ENCODE results near the gene TTPAL. TPM values are rescaled to one million over a fixed set of nuclear protein-coding genes. Genes with fewer than 3 reads are reported as not detected.

TTPAL gene
- total RNA-seq, 2 experiments from 2014 or later = 9.0 to 9.9 TPM

GRCh38 chr20:44442298-44443070 is 33.2 kb upstream of the TTPAL start:
- intact Hi-C loops (cut with DNase I, micrococcal nuclease) = no loop called here
- no peak for DNase-seq
- Mint-ChIP-seq H3K27ac (no peak overlapping the region), H3K4me3 (no peak overlapping the region), H3K27me3 (peaks cover 5% of the 10 kb centered on the region), H3K4me1 (ENCODE audit: low read depth) (no peaks in the 10 kb centered on the region), H3K9me3 (no peaks in the 10 kb centered on the region), H3K36me3 (ENCODE audit: low read depth) (no peaks in the 10 kb centered on the region)
- no peak for TF ChIP-seq CTCF (IDR thresholded peaks at IDR 0.05)
- Histone ChIP-seq H3K27me3 (ENCODE audit: control insufficient read depth in 1 of 2, insufficient read depth in 2 of 2, low read length in 2 of 2) (no peaks in the 10 kb centered on the region), H3K27ac (ENCODE audit: low read depth in 1 of 2, low read length in 2 of 2) (no peak overlapping the region), H3K4me1 (ENCODE audit: insufficient read depth, low read length) (no peaks in the 10 kb centered on the region), H3K36me3 (ENCODE audit: insufficient read depth, low read length) (no peaks in the 10 kb centered on the region), H3K9me3 (ENCODE audit: control insufficient read depth in 1 of 2, insufficient read depth in 1 of 2, low read length in 2 of 2) (no peaks in the 10 kb centered on the region), H3K4me3 (ENCODE audit: low read length) (no peak overlapping the region)
- ChIA-PET CTCF (no interaction called here), POLR2A (no interaction called here)
- ATAC-seq (ENCODE audit: poor library complexity) = no peak

GRCh38 chr20:44445742-44446710 is 29.6 kb upstream of the TTPAL start:
- Histone ChIP-seq H3K36me3 (ENCODE audit: insufficient read depth, low read length) (no peaks in the 10 kb centered on the region), H3K27me3 (ENCODE audit: control insufficient read depth in 1 of 2, insufficient read depth in 2 of 2, low read length in 2 of 2) (no peaks in the 10 kb centered on the region), H3K9me3 (ENCODE audit: control insufficient read depth in 1 of 2, insufficient read depth in 1 of 2, low read length in 2 of 2) (no peaks in the 10 kb centered on the region), H3K4me3 (ENCODE audit: low read length) (no peak overlapping the region), H3K4me1 (ENCODE audit: insufficient read depth, low read length) (no peaks in the 10 kb centered on the region), H3K27ac (ENCODE audit: low read depth in 1 of 2, low read length in 2 of 2) (no peak overlapping the region)
- ChIA-PET POLR2A (no interaction called here), CTCF (no interaction called here)
- Mint-ChIP-seq H3K36me3 (ENCODE audit: low read depth) (no peaks in the 10 kb centered on the region), H3K27me3 (no peaks in the 10 kb centered on the region), H3K4me3 (no peak overlapping the region), H3K27ac (no peak overlapping the region), H3K4me1 (ENCODE audit: low read depth) (no peaks in the 10 kb centered on the region), H3K9me3 (no peaks in the 10 kb centered on the region)
- DNase-seq (no peak), ATAC-seq (ENCODE audit: poor library complexity) (no peak)
- no peak for TF ChIP-seq CTCF (IDR thresholded peaks at IDR 0.05)
- intact Hi-C loops (cut with DNase I, micrococcal nuclease) = no loop called here

- no peaks in the 10 kb centered on the region for H3K9me3 ChIP-seq (ENCODE audit: control insufficient read depth in 1 of 2, insufficient read depth in 1 of 2, low read length in 2 of 2)
- intact Hi-C loops (cut with DNase I, micrococcal nuclease) = no loop called here
- DNase-seq = no peak
- no peaks in the 10 kb centered on the region for H3K36me3 Mint-ChIP-seq (ENCODE audit: low read depth)
- no peak overlapping the region for H3K4me3 ChIP-seq (ENCODE audit: low read length)
- no peak overlapping the region for H3K4me3 Mint-ChIP-seq
- H3K36me3 ChIP-seq (ENCODE audit: insufficient read depth, low read length) = no peaks in the 10 kb centered on the region
- ChIA-PET CTCF (no interaction called here), POLR2A (no interaction called here)
- peaks cover 4% of the 10 kb centered on the region for H3K27me3 Mint-ChIP-seq
- H3K4me1 Mint-ChIP-seq (ENCODE audit: low read depth) = no peaks in the 10 kb centered on the region
- no peak for ATAC-seq (ENCODE audit: poor library complexity)
- H3K4me1 ChIP-seq (ENCODE audit: insufficient read depth, low read length) = no peaks in the 10 kb centered on the region
- H3K27me3 ChIP-seq (ENCODE audit: control insufficient read depth in 1 of 2, insufficient read depth in 2 of 2, low read length in 2 of 2) = no peaks in the 10 kb centered on the region
- H3K27ac ChIP-seq (ENCODE audit: low read depth in 1 of 2, low read length in 2 of 2) = no peak overlapping the region
- no peak overlapping the region for H3K27ac Mint-ChIP-seq
- no peak for TF ChIP-seq CTCF (IDR thresholded peaks at IDR 0.05)
- no peaks in the 10 kb centered on the region for H3K9me3 Mint-ChIP-seq
These were observed 27.8 kb upstream of the TTPAL start for GRCh38 chr20:44447827-44448419.
